ENCODE measurements around the gene MAU2.

GRCh38 chr19:19362075-19362474, 41.4 kb downstream of the MAU2 start:
- TF ChIP-seq EZH2 (IDR thresholded peaks at IDR 0.05; ENCODE audit: low read length, missing control alignments) (no peak), CTCF (conservative IDR thresholded peaks at IDR 0.05 in 1 of 2, IDR thresholded peaks at IDR 0.05 in 1 of 2; ENCODE audit: low read depth in 1 of 2, low read length in 2 of 2) (no peak)
